Measurements from ENCODE around the gene PTRH1. TPM values are rescaled to one million over a fixed set of nuclear protein-coding genes. Genes with fewer than 3 reads are reported as not detected.
"Not testable (repeated sequence)": the region's sequence is repeated elsewhere in the genome, so short reads cannot be mapped to it uniquely, and the experiment has no call there.

The PTRH1 gene
- total RNA-seq, 2 donors from 2014 or later = 8.9 to 23.8 TPM

GRCh38 chr9:127758843-127759242 is 43.4 kb upstream of the PTRH1 start:
- DNase-seq = no peak

GRCh38 chr9:127756776-127757175 is 41.3 kb upstream of the PTRH1 start:
- H3K27ac ChIP-seq; H3K9ac ChIP-seq (ENCODE audit: low read depth in 2 of 2, low read length in 2 of 2); H3K4me1 ChIP-seq; intact Hi-C loops (cut with DNase I); H3K4me3 ChIP-seq; H3K9me3 ChIP-seq; DNase-seq; H3K36me3 ChIP-seq: not testable (repeated sequence)
- H3K27me3 ChIP-seq = peaks cover 25% of the 10 kb centered on the region

More at GRCh38 chr9:127758843-127759242, 43.4 kb upstream of the PTRH1 start:
- intact Hi-C loops (cut with DNase I) = no loop called here
- no peaks in the 10 kb centered on the region for H3K4me1 ChIP-seq
- no peak for TF ChIP-seq CTCF (IDR thresholded peaks at IDR 0.05)
- no peak overlapping the region for H3K9ac ChIP-seq (ENCODE audit: low read depth in 2 of 2, low read length in 2 of 2)
- peaks cover 18% of the 10 kb centered on the region for H3K27me3 ChIP-seq
- no peaks in the 10 kb centered on the region for H3K9me3 ChIP-seq
- H3K27ac ChIP-seq = no peak overlapping the region
- no peak overlapping the region for H3K4me3 ChIP-seq
- H3K36me3 ChIP-seq = no peaks in the 10 kb centered on the region

- TF ChIP-seq CTCF (IDR thresholded peaks at IDR 0.05) = no peak
- H3K9ac ChIP-seq (ENCODE audit: low read depth in 2 of 2, low read length in 2 of 2) = no peak overlapping the region
- intact Hi-C loops (cut with DNase I) = no loop called here
- no peak for DNase-seq
- no peaks in the 10 kb centered on the region for H3K4me1 ChIP-seq
- H3K9me3 ChIP-seq = no peaks in the 10 kb centered on the region
- H3K4me3 ChIP-seq = no peak overlapping the region
- no peak overlapping the region for H3K27ac ChIP-seq
- H3K36me3 ChIP-seq = no peaks in the 10 kb centered on the region
- H3K27me3 ChIP-seq = peaks cover 25% of the 10 kb centered on the region
Measured at GRCh38 chr9:127756233-127756632, 40.8 kb upstream of the PTRH1 start.

- no peaks in the 10 kb centered on the region for H3K4me1 ChIP-seq
- no peak overlapping the region for H3K4me3 ChIP-seq
- intact Hi-C loops (cut with DNase I) = no loop called here
- H3K9ac ChIP-seq (ENCODE audit: low read depth in 2 of 2, low read length in 2 of 2) = no peak overlapping the region
- no peak for DNase-seq
- TF ChIP-seq CTCF (IDR thresholded peaks at IDR 0.05) = no peak
- no peaks in the 10 kb centered on the region for H3K36me3 ChIP-seq
- no peaks in the 10 kb centered on the region for H3K9me3 ChIP-seq
- peaks cover 25% of the 10 kb centered on the region for H3K27me3 ChIP-seq
- no peak overlapping the region for H3K27ac ChIP-seq
Measured at GRCh38 chr9:127755061-127756060, 39.9 kb upstream of the PTRH1 start.

GRCh38 chr9:127754099-127755060 is 38.9 kb upstream of the PTRH1 start:
- intact Hi-C loops (cut with DNase I) = no loop called here
- Histone ChIP-seq H3K27me3 (peaks cover 25% of the 10 kb centered on the region), H3K36me3 (no peaks in the 10 kb centered on the region), H3K4me3 (no peak overlapping the region), H3K27ac (no peak overlapping the region), H3K4me1 (no peaks in the 10 kb centered on the region), H3K9ac (ENCODE audit: low read depth in 2 of 2, low read length in 2 of 2) (no peak overlapping the region), H3K9me3 (no peaks in the 10 kb centered on the region)
- TF ChIP-seq CTCF (IDR thresholded peaks at IDR 0.05) = no peak
- DNase-seq = no peak

All from colonic mucosa (tissue), 4 donors.